Spleen (tissue), 7 donors: ENCODE results near the gene ANO1.

Source experiments
- CTCF ChIP-seq, 11 experiments: fragments of 200-600 bp in 7 of 11; fragments of 450-650 bp in 4 of 11; sonication (generic) in 4 of 11; IDR thresholded peaks in 8 of 11; conservative IDR thresholded peaks in 3 of 11; 1 replicate in 7 of 11; 2 replicates in 4 of 11; pipeline versions ENCODE4 v1.4.0 to v1.8.0; 2016 to 2021; ENCODE audit warnings: antibody characterized with exemption in 11 of 11, inconsistent platforms in 4 of 11, mild to moderate bottlenecking in 1 of 11
- POLR2A ChIP-seq, 3 donors: fragments of 450-650 bp; IDR thresholded peaks; one replicate each; pipeline ENCODE4 v1.5.1; 2017; ENCODE audit warnings: antibody characterized with exemption in 3 of 3, mild to moderate bottlenecking in 1 of 3
- donor health status: DM: no; HTN: no; CAD: no; lungs with moderate emphysema.
- donor health status: DM: no; HTN: no; CAD: no.
- donor health status: DM: no; HTN: no; CAD: no.

GRCh38 chr11:70155386-70155785 lies 77.3 kb downstream of the ANO1 start:
- TF ChIP-seq CTCF (IDR thresholded peaks at IDR 0.05 in 8 of 11, conservative IDR thresholded peaks at IDR 0.05 in 3 of 11) (no peak), POLR2A (IDR thresholded peaks at IDR 0.05) (no peak)
